Skin epidermis (tissue), 12 donors: ENCODE data around the gene ANXA10.
"Not testable (repeated sequence)": the region's sequence is repeated elsewhere in the genome, so short reads cannot be mapped to it uniquely, and the experiment has no call there.

ENCODE experiments used
- H3K27ac ChIP-seq, 21 experiments: fragments of 200-600 bp; sonication (generic) in 11 of 21; one replicate each; pipeline ENCODE4 v1.5.0; 2020; ENCODE audit warnings: mild to moderate bottlenecking in 3 of 21, inconsistent platforms in 2 of 21, moderate library complexity in 2 of 21
- H3K4me3 ChIP-seq, 7 experiments: fragments of 200-600 bp; sonication (generic) in 2 of 7; one replicate each; pipeline ENCODE4 v1.5.0; 2020; ENCODE audit warnings: inconsistent platforms in 2 of 7, mild to moderate bottlenecking in 2 of 7, moderate library complexity in 1 of 7

Gene ANXA10

GRCh38 chr4:168113059-168113458, 20.7 kb downstream of the ANXA10 start:
- H3K27ac ChIP-seq, H3K4me3 ChIP-seq: not testable (repeated sequence)

GRCh38 chr4:168118116-168118655, 25.8 kb downstream of the ANXA10 start:
- Histone ChIP-seq H3K27ac (no peak overlapping the region), H3K4me3 (no peak overlapping the region)

- Histone ChIP-seq H3K4me3 (no peak overlapping the region), H3K27ac (no peak overlapping the region)
Measured at GRCh38 chr4:168119100-168119499, 26.8 kb downstream of the ANXA10 start.

GRCh38 chr4:168119890-168120289, 27.6 kb downstream of the ANXA10 start:
- no peak overlapping the region for H3K27ac ChIP-seq
- no peak overlapping the region for H3K4me3 ChIP-seq

- no peak overlapping the region for H3K4me3 ChIP-seq
Measured at GRCh38 chr4:168120811-168121210, 28.5 kb downstream of the ANXA10 start.

GRCh38 chr4:168124008-168124641, 31.8 kb downstream of the ANXA10 start:
- Histone ChIP-seq H3K27ac (no peak overlapping the region), H3K4me3 (no peak overlapping the region)

More at GRCh38 chr4:168120811-168121210, 28.5 kb downstream of the ANXA10 start:
- H3K27ac ChIP-seq: no peak overlapping the region

GRCh38 chr4:168126952-168127351, 34.6 kb downstream of the ANXA10 start:
- H3K27ac ChIP-seq: no peak overlapping the region

GRCh38 chr4:168128601-168129000, 36.3 kb downstream of the ANXA10 start:
- H3K4me3 ChIP-seq: no peak overlapping the region
- no peak overlapping the region for H3K27ac ChIP-seq

More at GRCh38 chr4:168126952-168127351, 34.6 kb downstream of the ANXA10 start:
- H3K4me3 ChIP-seq: no peak overlapping the region

GRCh38 chr4:168129046-168129772, 36.9 kb downstream of the ANXA10 start:
- no peak overlapping the region for H3K27ac ChIP-seq
- H3K4me3 ChIP-seq: no peak overlapping the region

GRCh38 chr4:168129802-168130201, 37.5 kb downstream of the ANXA10 start:
- Histone ChIP-seq H3K4me3 (no peak overlapping the region), H3K27ac (no peak overlapping the region)

GRCh38 chr4:168131196-168131595, 38.9 kb downstream of the ANXA10 start:
- no peak overlapping the region for H3K27ac ChIP-seq
- no peak overlapping the region for H3K4me3 ChIP-seq

- no peak overlapping the region for H3K27ac ChIP-seq
- no peak overlapping the region for H3K4me3 ChIP-seq
Measured at GRCh38 chr4:168134651-168135050, 42.3 kb downstream of the ANXA10 start.

- H3K27ac ChIP-seq: not testable (repeated sequence)
Measured at GRCh38 chr4:168135860-168136259, 43.5 kb downstream of the ANXA10 start.

GRCh38 chr4:168137695-168138094, 45.4 kb downstream of the ANXA10 start:
- not testable (repeated sequence) for H3K27ac ChIP-seq, H3K4me3 ChIP-seq

More at GRCh38 chr4:168135860-168136259, 43.5 kb downstream of the ANXA10 start:
- not testable (repeated sequence) for H3K4me3 ChIP-seq

- H3K27ac ChIP-seq: no peak overlapping the region
- H3K4me3 ChIP-seq: no peak overlapping the region
Measured at GRCh38 chr4:168138143-168138542, 45.8 kb downstream of the ANXA10 start.

GRCh38 chr4:168139336-168139735, 47.0 kb downstream of the ANXA10 start:
- no peak overlapping the region for H3K27ac ChIP-seq
- no peak overlapping the region for H3K4me3 ChIP-seq

GRCh38 chr4:168141733-168142132, 49.4 kb downstream of the ANXA10 start:
- no peak overlapping the region for H3K27ac ChIP-seq

GRCh38 chr4:168143601-168144000, 51.3 kb downstream of the ANXA10 start:
- no peak overlapping the region for H3K4me3 ChIP-seq
- H3K27ac ChIP-seq: no peak overlapping the region

More at GRCh38 chr4:168141733-168142132, 49.4 kb downstream of the ANXA10 start:
- no peak overlapping the region for H3K4me3 ChIP-seq

- H3K27ac ChIP-seq: no peak overlapping the region
- no peak overlapping the region for H3K4me3 ChIP-seq
Measured at GRCh38 chr4:168150420-168151050, 58.2 kb downstream of the ANXA10 start.

GRCh38 chr4:168151327-168151726, 59.0 kb downstream of the ANXA10 start:
- Histone ChIP-seq H3K4me3 (no peak overlapping the region), H3K27ac (no peak overlapping the region)
